HG02588 (cell line): Measurements from ENCODE around the gene DRAP1.
"Not testable (repeated sequence)": the region's sequence is repeated elsewhere in the genome, so short reads cannot be mapped to it uniquely, and the experiment has no call there.

Experiments used
- ATAC-seq: cut with Tn5 transposase; IDR thresholded peaks from one replicate; pipeline ENCODE4 v1.9.1; 2021; ENCODE audit warnings: mild to moderate bottlenecking, moderate library complexity; ENCODE audit not compliant: unreplicated experiment

The DRAP1 gene

GRCh38 chr11:65885808-65886536, 33.3 kb upstream of the DRAP1 start:
- no peak for ATAC-seq

GRCh38 chr11:65886826-65887722, 32.2 kb upstream of the DRAP1 start:
- ATAC-seq = no peak

GRCh38 chr11:65887723-65888162, 31.5 kb upstream of the DRAP1 start:
- no peak for ATAC-seq

GRCh38 chr11:65888163-65888814, 30.9 kb upstream of the DRAP1 start, which contains the start of gene FIBP:
TSS of gene FIBP (minus strand) at chr11:65888471. CDS start at chr11:65888418, 53 bp downstream.
- ATAC-seq = peak; percentile 58

- peak; percentile 49 for ATAC-seq
These were observed 28.7 kb upstream of the DRAP1 start, which contains the start of gene CCDC85B for GRCh38 chr11:65890324-65891218. TSS of gene CCDC85B (plus strand) at chr11:65890673. CDS start at chr11:65890784, 111 bp downstream.

GRCh38 chr11:65891219-65892136, 27.7 kb upstream of the DRAP1 start:
- ATAC-seq = no peak

GRCh38 chr11:65892137-65892540, 27.1 kb upstream of the DRAP1 start:
- not testable (repeated sequence) for ATAC-seq

GRCh38 chr11:65892661-65893317, 26.4 kb upstream of the DRAP1 start:
- ATAC-seq = no peak

- ATAC-seq = no peak
These were observed 25.1 kb upstream of the DRAP1 start for GRCh38 chr11:65894034-65894591.

GRCh38 chr11:65895482-65895981, 23.7 kb upstream of the DRAP1 start:
- ATAC-seq = no peak

- ATAC-seq = no peak
These were observed 22.9 kb upstream of the DRAP1 start for GRCh38 chr11:65896034-65896999.

GRCh38 chr11:65897020-65897471, 22.2 kb upstream of the DRAP1 start:
- no peak for ATAC-seq

- ATAC-seq = no peak
These were observed 20.4 kb upstream of the DRAP1 start for GRCh38 chr11:65898656-65899355.

- ATAC-seq = no peak
These were observed 19.7 kb upstream of the DRAP1 start for GRCh38 chr11:65899356-65900124.

GRCh38 chr11:65900125-65900898, 18.9 kb upstream of the DRAP1 start, which contains the start of gene FOSL1:
TSS of gene FOSL1 (minus strand) at chr11:65900388. CDS start at chr11:65900339, 49 bp downstream.
- ATAC-seq = peak; percentile 66
